ENCODE results near the gene APOB. TPM values are rescaled to one million over a fixed set of nuclear protein-coding genes. Genes with fewer than 3 reads are reported as not detected.

Gene APOB
- total and polyA plus RNA-seq, 2 of the 13 experiments (the other 11 are each of a cell fraction or from before 2014, with no cell fraction given) = 1,569 to 2,515 TPM

DNA sequence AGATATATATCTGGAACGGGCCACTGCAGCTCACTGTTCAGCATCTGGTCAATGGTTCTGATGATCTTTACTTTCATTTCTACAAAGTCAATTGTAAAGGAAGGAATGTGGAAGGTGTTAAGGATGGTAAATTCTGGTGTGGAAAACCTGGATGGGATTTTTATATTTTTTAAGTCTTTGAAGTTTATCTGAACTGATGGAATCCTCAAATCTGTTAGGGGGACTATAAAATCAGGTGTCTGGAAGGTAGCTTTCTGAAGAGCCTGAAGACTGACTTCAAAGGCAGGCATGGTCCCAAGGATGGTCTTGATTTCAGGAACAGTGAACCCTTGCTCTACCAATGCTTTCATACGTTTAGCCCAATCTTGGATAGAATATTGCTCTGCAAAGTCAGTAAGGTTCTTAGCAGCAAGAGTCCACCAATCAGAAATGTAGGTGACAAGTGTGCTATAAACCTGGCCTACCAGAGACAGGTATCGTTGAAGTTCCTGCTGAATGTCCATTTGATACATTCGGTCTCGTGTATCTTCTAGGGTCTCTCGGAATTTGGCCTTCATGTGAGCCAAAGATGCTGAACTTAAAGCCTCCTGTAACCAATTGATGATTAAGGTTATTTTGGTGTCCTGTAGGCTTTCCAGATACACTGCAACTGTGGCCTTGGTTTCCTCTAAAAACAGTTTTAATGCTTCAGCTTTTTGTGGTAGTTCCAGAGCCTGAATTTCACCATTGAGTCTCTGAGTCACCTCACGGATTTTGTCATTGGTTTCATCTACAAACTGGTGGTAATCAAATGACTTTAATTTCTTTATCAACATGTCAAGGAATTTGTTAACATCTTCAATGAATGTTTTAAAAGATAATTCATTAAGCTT, 34.8 kb downstream of the APOB start:
- ChIA-PET POLR2A (interaction anchor here (0.8 to 13.6 kb wide), 6 partner anchors 8 to 87 kb away, joined by 3 to 119 read pairs (median 4); no protein-coding TSS in a partner anchor), CTCF (ENCODE audit: low intra/inter-chr PET ratio, low total read pairs) (no interaction called here)
- Histone ChIP-seq H3K79me2 (ENCODE audit: insufficient read depth, low read length) (peaks cover 13% of the 10 kb centered on the region), H3K36me3 (replicated peaks in 1 of 2; ENCODE audit: control insufficient read depth in 1 of 2, insufficient read depth in 2 of 2, low read length in 2 of 2) (peaks cover 62 to 98% of the 10 kb centered on the region in 2 experiments), H3K4me3 (replicated peaks in 1 of 3; ENCODE audit: insufficient read depth in 1 of 3, low read depth in 2 of 3, low read length in 3 of 3) (no peak overlapping the region), H3K9me3 (ENCODE audit: low read length) (no peaks in the 10 kb centered on the region; the same call in 1 of the 2 replicates), H3K27me3 (ENCODE audit: control insufficient read depth in 1 of 2, insufficient read depth in 2 of 2, low read length in 2 of 2) (no peaks in the 10 kb centered on the region), H3K4me1 (ENCODE audit: insufficient read depth, low read length) (peaks cover 30% of the 10 kb centered on the region), H3K9ac (ENCODE audit: insufficient read depth, low read depth, low read length) (no peak overlapping the region), H3K27ac (ENCODE audit: extremely low read length, insufficient read depth, low read length) (no peak overlapping the region), H2AFZ (ENCODE audit: low read length) (no peak overlapping the region), H3K4me2 (ENCODE audit: low read depth, low read length) (no peak overlapping the region), H4K20me1 (ENCODE audit: insufficient read depth, low read length) (peaks cover 100% of the 10 kb centered on the region)
- intact Hi-C loops (cut with micrococcal nuclease; ENCODE audit: unreplicated experiment) = loop anchor here (10.0 kb wide), 1 partner anchor 414 kb away; no protein-coding TSS in a partner anchor
- TSS peak; percentile 1 for BruUV-seq (replicated peaks)
- in situ Hi-C loops (cut with HindIII; ENCODE audit: extremely low pct_ligation_motif_present, low pct_unique_long_range_greater_than_20kb) = no loop called here
- FAIRE-seq = peak; percentile 26
- WGBS (ENCODE audit: low lambda C conversion rate) = 94% methylated on average over 7 of the region's 7 CpGs
- ATAC-seq = peak; percentile 0; the same call in 1 of the 3 replicates
- DNase-seq (ENCODE audit: low spot score) = no peak
- TF ChIP-seq ZSCAN12 (CRISPR knock-in tag; IDR thresholded peaks at IDR 0.05) (0 out of 2 replicates have a peak, but pooled peaks have one; percentile 12), MED1 (CRISPR knock-in tag; IDR thresholded peaks at IDR 0.05) (peak; percentile 44), MATR3 (CRISPR knock-in tag; IDR thresholded peaks at IDR 0.05) (no peak), AGO1 (IDR thresholded peaks at IDR 0.05; ENCODE audit: low read depth, low read length, poor library complexity, severe bottlenecking) (no peak), ZNF432 (CRISPR knock-in tag; IDR thresholded peaks at IDR 0.05; ENCODE audit: borderline replicate concordance) (no peak), ZBTB38 (CRISPR knock-in tag; IDR thresholded peaks at IDR 0.05) (0 out of 2 replicates have a peak, but pooled peaks have one; percentile 2), ZFP36L2 (CRISPR knock-in tag; IDR thresholded peaks at IDR 0.05) (no peak), POLR2AphosphoS5 (IDR thresholded peaks at IDR 0.05; ENCODE audit: low read depth, low read length) (peak; percentile 59), SNRNP70 (IDR thresholded peaks at IDR 0.05; ENCODE audit: low read depth, low read length) (peak; percentile 81; the same call in 1 of the 2 replicates)
- TF ChIP-seq, protein P1, sequence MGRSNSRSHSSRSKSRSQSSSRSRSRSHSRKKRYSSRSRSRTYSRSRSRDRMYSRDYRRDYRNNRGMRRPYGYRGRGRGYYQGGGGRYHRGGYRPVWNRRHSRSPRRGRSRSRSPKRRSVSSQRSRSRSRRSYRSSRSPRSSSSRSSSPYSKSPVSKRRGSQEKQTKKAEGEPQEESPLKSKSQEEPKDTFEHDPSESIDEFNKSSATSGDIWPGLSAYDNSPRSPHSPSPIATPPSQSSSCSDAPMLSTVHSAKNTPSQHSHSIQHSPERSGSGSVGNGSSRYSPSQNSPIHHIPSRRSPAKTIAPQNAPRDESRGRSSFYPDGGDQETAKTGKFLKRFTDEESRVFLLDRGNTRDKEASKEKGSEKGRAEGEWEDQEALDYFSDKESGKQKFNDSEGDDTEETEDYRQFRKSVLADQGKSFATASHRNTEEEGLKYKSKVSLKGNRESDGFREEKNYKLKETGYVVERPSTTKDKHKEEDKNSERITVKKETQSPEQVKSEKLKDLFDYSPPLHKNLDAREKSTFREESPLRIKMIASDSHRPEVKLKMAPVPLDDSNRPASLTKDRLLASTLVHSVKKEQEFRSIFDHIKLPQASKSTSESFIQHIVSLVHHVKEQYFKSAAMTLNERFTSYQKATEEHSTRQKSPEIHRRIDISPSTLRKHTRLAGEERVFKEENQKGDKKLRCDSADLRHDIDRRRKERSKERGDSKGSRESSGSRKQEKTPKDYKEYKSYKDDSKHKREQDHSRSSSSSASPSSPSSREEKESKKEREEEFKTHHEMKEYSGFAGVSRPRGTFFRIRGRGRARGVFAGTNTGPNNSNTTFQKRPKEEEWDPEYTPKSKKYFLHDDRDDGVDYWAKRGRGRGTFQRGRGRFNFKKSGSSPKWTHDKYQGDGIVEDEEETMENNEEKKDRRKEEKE (IDR thresholded peaks at IDR 0.05) = no peak
- TF ChIP-seq, protein P2, sequence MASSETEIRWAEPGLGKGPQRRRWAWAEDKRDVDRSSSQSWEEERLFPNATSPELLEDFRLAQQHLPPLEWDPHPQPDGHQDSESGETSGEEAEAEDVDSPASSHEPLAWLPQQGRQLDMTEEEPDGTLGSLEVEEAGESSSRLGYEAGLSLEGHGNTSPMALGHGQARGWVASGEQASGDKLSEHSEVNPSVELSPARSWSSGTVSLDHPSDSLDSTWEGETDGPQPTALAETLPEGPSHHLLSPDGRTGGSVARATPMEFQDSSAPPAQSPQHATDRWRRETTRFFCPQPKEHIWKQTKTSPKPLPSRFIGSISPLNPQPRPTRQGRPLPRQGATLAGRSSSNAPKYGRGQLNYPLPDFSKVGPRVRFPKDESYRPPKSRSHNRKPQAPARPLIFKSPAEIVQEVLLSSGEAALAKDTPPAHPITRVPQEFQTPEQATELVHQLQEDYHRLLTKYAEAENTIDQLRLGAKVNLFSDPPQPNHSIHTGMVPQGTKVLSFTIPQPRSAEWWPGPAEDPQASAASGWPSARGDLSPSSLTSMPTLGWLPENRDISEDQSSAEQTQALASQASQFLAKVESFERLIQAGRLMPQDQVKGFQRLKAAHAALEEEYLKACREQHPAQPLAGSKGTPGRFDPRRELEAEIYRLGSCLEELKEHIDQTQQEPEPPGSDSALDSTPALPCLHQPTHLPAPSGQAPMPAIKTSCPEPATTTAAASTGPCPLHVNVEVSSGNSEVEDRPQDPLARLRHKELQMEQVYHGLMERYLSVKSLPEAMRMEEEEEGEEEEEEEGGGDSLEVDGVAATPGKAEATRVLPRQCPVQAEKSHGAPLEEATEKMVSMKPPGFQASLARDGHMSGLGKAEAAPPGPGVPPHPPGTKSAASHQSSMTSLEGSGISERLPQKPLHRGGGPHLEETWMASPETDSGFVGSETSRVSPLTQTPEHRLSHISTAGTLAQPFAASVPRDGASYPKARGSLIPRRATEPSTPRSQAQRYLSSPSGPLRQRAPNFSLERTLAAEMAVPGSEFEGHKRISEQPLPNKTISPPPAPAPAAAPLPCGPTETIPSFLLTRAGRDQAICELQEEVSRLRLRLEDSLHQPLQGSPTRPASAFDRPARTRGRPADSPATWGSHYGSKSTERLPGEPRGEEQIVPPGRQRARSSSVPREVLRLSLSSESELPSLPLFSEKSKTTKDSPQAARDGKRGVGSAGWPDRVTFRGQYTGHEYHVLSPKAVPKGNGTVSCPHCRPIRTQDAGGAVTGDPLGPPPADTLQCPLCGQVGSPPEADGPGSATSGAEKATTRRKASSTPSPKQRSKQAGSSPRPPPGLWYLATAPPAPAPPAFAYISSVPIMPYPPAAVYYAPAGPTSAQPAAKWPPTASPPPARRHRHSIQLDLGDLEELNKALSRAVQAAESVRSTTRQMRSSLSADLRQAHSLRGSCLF (CRISPR knock-in tag; IDR thresholded peaks at IDR 0.05; ENCODE audit: borderline replicate concordance) = no peak
- TF ChIP-seq, protein P3, sequence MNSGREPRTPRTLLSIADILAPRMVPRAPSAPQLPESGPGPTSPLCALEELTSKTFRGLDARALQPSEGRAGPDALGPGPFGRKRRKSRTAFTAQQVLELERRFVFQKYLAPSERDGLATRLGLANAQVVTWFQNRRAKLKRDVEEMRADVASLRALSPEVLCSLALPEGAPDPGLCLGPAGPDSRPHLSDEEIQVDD (CRISPR knock-in tag; IDR thresholded peaks at IDR 0.05; ENCODE audit: borderline replicate concordance) = 0 out of 2 replicates have a peak, but pooled peaks have one; percentile 22
- TF ChIP-seq, protein P4, sequence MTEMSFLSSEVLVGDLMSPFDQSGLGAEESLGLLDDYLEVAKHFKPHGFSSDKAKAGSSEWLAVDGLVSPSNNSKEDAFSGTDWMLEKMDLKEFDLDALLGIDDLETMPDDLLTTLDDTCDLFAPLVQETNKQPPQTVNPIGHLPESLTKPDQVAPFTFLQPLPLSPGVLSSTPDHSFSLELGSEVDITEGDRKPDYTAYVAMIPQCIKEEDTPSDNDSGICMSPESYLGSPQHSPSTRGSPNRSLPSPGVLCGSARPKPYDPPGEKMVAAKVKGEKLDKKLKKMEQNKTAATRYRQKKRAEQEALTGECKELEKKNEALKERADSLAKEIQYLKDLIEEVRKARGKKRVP (CRISPR knock-in tag; IDR thresholded peaks at IDR 0.05) = peak in 1 of 2 experiments; percentile 29; a peak in 1 of 4 replicates

Data from HepG2 (cell line).